GM12878 (cell line): ENCODE results near the gene PRIMPOL.

ENCODE experiments used
- CEBPZ ChIP-seq: fragments of 150-350 bp; IDR thresholded peaks from 2 replicates; pipeline ENCODE4 v1.6.1; 2016; ENCODE audit warnings: low read depth, low read length
- CTCF ChIP-seq, 3 experiments: IDR thresholded peaks in 2 of 3; conservative IDR thresholded peaks in 1 of 3; 2 replicates each; pipeline ENCODE4 v1.5.1; 2011; ENCODE audit warnings: low read depth in 3 of 3, low read length in 3 of 3, mild to moderate bottlenecking in 3 of 3, control low read depth in 2 of 3, moderate library complexity in 2 of 3, inconsistent platforms in 1 of 3, mixed read lengths in 1 of 3; ENCODE audit not compliant: control insufficient read depth in 2 of 3, insufficient read depth in 1 of 3; ENCODE audit errors: extremely low read depth in 1 of 3
- GABPA ChIP-seq: IDR thresholded peaks from 2 replicates; pipeline ENCODE4 v1.6.1; 2014; ENCODE audit warnings: antibody characterized with exemption, low read depth, mild to moderate bottlenecking, inconsistent platforms
- HDAC6 ChIP-seq: fragments of 200-600 bp; sonication (generic); IDR thresholded peaks from one replicate; pipeline ENCODE4 v1.8.0; 2017; ENCODE audit warnings: antibody characterized with exemption; ENCODE audit not compliant: unreplicated experiment
- MAX ChIP-seq: IDR thresholded peaks from 2 replicates; pipeline ENCODE4 v1.6.1; 2012; ENCODE audit warnings: low read depth, low read length, improper control_type of control experiment
- NFIC ChIP-seq: IDR thresholded peaks from 2 replicates; pipeline ENCODE4 v1.6.1; 2012; ENCODE audit warnings: low read depth, mild to moderate bottlenecking, inconsistent platforms, low read length, moderate library complexity
- POLR2A ChIP-seq: IDR thresholded peaks from 2 replicates; pipeline ENCODE4 v1.6.1; 2011; ENCODE audit warnings: low read depth, mild to moderate bottlenecking, low read length
- RAD21 ChIP-seq: IDR thresholded peaks from 2 replicates; pipeline ENCODE4 v1.6.1; 2011; ENCODE audit warnings: mild to moderate bottlenecking, low read depth, low read length, moderate library complexity; ENCODE audit not compliant: insufficient read depth
- RELA ChIP-seq: fragments of 450-650 bp; IDR thresholded peaks from 2 replicates; pipeline ENCODE4 v1.8.0; 2014; ENCODE audit warnings: borderline replicate concordance; ENCODE audit not compliant: partially characterized antibody

GRCh38 chr4:184643731-184644130 lies 5.8 kb upstream of the PRIMPOL start:
- no peak for TF ChIP-seq RELA
- TF ChIP-seq CTCF (IDR thresholded peaks at IDR 0.05 in 2 of 3, conservative IDR thresholded peaks at IDR 0.05 in 1 of 3; ENCODE audit: control insufficient read depth in 2 of 3, extremely low read depth in 1 of 3, insufficient read depth in 1 of 3, low read depth in 3 of 3, low read length in 3 of 3) = no peak
- no peak for TF ChIP-seq GABPA
- no peak for TF ChIP-seq NFIC
- TF ChIP-seq POLR2A = no peak
- TF ChIP-seq RAD21 = no peak
- TF ChIP-seq CEBPZ = no peak
- TF ChIP-seq HDAC6 = no peak
- no peak for TF ChIP-seq MAX
